Fibroblast of the aortic adventitia (primary cell): ENCODE data around the gene RPL36. TPM values are rescaled to one million over a fixed set of nuclear protein-coding genes. Genes with fewer than 3 reads are reported as not detected.
"Not testable (repeated sequence)": the region's sequence is repeated elsewhere in the genome, so short reads cannot be mapped to it uniquely, and the experiment has no call there.

Source experiments
- DNase-seq: peaks from one replicate; pipeline ENCODE4 v3.0.0-alpha.2; 2010; ENCODE audit warnings: low read depth
- H3K4me3 ChIP-seq: 2 replicates; pipeline ENCODE4 v1.5.1; 2011; ENCODE audit warnings: low read depth, mild to moderate bottlenecking, control low read depth, low read length, moderate library complexity
- total RNA-seq: library from RNA; depleted of rRNA; stranded (reverse); fragments of >200 nt; gene quantifications from 2 replicates; pipeline ENCODE4 v1.2.3, GENCODE V29; 2012; ENCODE audit warnings: low replicate concordance
- TF ChIP-seq, protein P1 (sequence below): IDR thresholded peaks from 2 replicates; pipeline ENCODE4 v1.5.1; 2011; ENCODE audit warnings: mild to moderate bottlenecking, low read length, control low read depth, inconsistent platforms; ENCODE audit not compliant: insufficient read depth

RPL36 gene
- total RNA-seq, 1 donor: 296 TPM

GRCh38 chr19:5727453-5728050 lies 37.5 kb downstream of the RPL36 start:
- H3K4me3 ChIP-seq: no peak overlapping the region
- no peak for DNase-seq
- TF ChIP-seq, protein P1, sequence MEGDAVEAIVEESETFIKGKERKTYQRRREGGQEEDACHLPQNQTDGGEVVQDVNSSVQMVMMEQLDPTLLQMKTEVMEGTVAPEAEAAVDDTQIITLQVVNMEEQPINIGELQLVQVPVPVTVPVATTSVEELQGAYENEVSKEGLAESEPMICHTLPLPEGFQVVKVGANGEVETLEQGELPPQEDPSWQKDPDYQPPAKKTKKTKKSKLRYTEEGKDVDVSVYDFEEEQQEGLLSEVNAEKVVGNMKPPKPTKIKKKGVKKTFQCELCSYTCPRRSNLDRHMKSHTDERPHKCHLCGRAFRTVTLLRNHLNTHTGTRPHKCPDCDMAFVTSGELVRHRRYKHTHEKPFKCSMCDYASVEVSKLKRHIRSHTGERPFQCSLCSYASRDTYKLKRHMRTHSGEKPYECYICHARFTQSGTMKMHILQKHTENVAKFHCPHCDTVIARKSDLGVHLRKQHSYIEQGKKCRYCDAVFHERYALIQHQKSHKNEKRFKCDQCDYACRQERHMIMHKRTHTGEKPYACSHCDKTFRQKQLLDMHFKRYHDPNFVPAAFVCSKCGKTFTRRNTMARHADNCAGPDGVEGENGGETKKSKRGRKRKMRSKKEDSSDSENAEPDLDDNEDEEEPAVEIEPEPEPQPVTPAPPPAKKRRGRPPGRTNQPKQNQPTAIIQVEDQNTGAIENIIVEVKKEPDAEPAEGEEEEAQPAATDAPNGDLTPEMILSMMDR: no peak

GRCh38 chr19:5733172-5733571 lies 43.1 kb downstream of the RPL36 start:
- not testable (repeated sequence) for H3K4me3 ChIP-seq, DNase-seq

DNA sequence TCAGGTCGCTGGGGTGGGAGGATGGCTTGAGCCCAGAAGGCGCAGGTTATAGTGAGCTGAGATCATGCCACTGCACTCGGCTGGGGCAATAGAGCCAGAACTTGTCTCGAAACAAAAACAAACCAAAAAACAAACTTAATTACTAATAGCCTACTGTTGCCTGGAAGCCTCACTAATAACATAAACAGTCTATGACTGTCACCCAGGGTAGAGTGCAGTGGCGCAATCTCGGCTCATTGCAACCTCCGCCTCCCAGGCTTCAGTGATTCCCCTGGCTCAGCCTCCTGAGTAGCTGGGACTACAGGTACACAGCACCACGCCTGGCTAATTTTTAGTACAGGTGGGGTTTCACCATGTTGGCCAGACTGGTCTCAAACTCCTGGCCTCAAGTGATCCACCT lies 48.3 kb downstream of the RPL36 start:
- TF ChIP-seq, protein P1: no peak
- H3K4me3 ChIP-seq: no peak overlapping the region
- DNase-seq: no peak

Other genes starting within 250 kb of the RPL36 start
- not detected in 2 replicates for gene ZNRF4, start 234.9 kb upstream of the RPL36 start, total RNA-seq
- gene TINCR, start 122.3 kb upstream of the RPL36 start, total RNA-seq: 0.08 TPM in 1 of 2 replicates, not detected in the other
- gene SAFB2, start 67.5 kb upstream of the RPL36 start, total RNA-seq: 36.7 and 39.9 TPM in 2 replicates
- 43.5 and 92.9 TPM in 2 replicates for gene SAFB, start 67.2 kb upstream of the RPL36 start, total RNA-seq
- 15.4 and 31.1 TPM in 2 replicates for gene MICOS13, start 9.8 kb upstream of the RPL36 start, total RNA-seq
- gene HSD11B1L, start 9.3 kb upstream of the RPL36 start, total RNA-seq: 10.8 and 17.2 TPM in 2 replicates
- gene LONP1, start 29.9 kb downstream of the RPL36 start, total RNA-seq: 80.3 and 130 TPM in 2 replicates
- not detected in 2 replicates for gene CATSPERD, start 30.3 kb downstream of the RPL36 start, total RNA-seq
- gene PRR22, start 94.5 kb downstream of the RPL36 start, total RNA-seq: 0.09 and 1.1 TPM in 2 replicates
- 16.9 and 82.9 TPM in 2 replicates for gene DUS3L, start 100.9 kb downstream of the RPL36 start, total RNA-seq
- 0.09 TPM in 1 of 2 replicates, not detected in the other for gene NRTN, start 114.8 kb downstream of the RPL36 start, total RNA-seq
- gene FUT6, start 149.4 kb downstream of the RPL36 start, total RNA-seq: not detected in 2 replicates
- not detected in 2 replicates for gene FUT3, start 161.2 kb downstream of the RPL36 start, total RNA-seq
- not detected in 2 replicates for gene FUT5, start 180.2 kb downstream of the RPL36 start, total RNA-seq
- gene NDUFA11, start 213.5 kb downstream of the RPL36 start, total RNA-seq: 172 and 261 TPM in 2 replicates
- 3.2 and 5.6 TPM in 2 replicates for gene VMAC, start 214.6 kb downstream of the RPL36 start, total RNA-seq
- 3.5 and 8.5 TPM in 2 replicates for gene CAPS, start 224.0 kb downstream of the RPL36 start, total RNA-seq